ENCODE results near the gene TRIM9. TPM values are rescaled to one million over a fixed set of nuclear protein-coding genes. Genes with fewer than 3 reads are reported as not detected.

The TRIM9 gene
- total and polyA plus RNA-seq, 9 of the 15 experiments (the other 6 are each of a cell fraction or from before 2014, with no cell fraction given): 0.03 to 0.15 (median 0.04) TPM; not detected in 4

DNA sequence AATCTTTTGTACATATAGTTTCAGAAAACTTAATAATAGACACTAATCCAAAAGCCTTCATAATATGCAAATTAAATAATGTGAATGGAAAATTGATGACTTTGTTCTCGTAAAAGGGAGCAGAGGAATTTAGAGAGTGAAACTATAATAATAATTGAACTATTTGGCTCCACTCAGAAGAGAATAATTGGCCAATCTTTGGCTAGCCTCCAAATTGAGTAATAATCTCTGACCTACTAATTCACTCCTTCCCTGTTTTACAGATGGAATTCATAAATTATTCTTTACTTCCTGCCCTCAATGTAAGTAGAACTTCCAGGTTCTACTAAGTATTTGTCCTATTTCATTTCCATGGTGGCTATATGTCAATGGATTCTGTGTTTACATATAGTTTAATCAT, 15.8 kb downstream of the TRIM9 start (continued):
- TF ChIP-seq, protein P1, sequence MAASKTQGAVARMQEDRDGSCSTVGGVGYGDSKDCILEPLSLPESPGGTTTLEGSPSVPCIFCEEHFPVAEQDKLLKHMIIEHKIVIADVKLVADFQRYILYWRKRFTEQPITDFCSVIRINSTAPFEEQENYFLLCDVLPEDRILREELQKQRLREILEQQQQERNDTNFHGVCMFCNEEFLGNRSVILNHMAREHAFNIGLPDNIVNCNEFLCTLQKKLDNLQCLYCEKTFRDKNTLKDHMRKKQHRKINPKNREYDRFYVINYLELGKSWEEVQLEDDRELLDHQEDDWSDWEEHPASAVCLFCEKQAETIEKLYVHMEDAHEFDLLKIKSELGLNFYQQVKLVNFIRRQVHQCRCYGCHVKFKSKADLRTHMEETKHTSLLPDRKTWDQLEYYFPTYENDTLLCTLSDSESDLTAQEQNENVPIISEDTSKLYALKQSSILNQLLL (CRISPR knock-in tag; IDR thresholded peaks at IDR 0.05; ENCODE audit: borderline replicate concordance): no peak
- TF ChIP-seq TAF15 (IDR thresholded peaks at IDR 0.05; ENCODE audit: low read depth, low read length): no peak
- TF ChIP-seq ZNF175 (CRISPR knock-in tag; IDR thresholded peaks at IDR 0.05; ENCODE audit: low read depth): no peak
- no peak for TF ChIP-seq ILF3 (IDR thresholded peaks at IDR 0.05; ENCODE audit: borderline replicate concordance)
- no peak for TF ChIP-seq BRD4 (IDR thresholded peaks at IDR 0.05)
- TF ChIP-seq EHMT2 (IDR thresholded peaks at IDR 0.05): no peak
- no peak for TF ChIP-seq TCF7 (IDR thresholded peaks at IDR 0.05; ENCODE audit: borderline replicate concordance)
- TF ChIP-seq KLF16 (IDR thresholded peaks at IDR 0.05): no peak
- TF ChIP-seq XRCC5 (IDR thresholded peaks at IDR 0.05; ENCODE audit: low read depth, low read length): no peak

DNA sequence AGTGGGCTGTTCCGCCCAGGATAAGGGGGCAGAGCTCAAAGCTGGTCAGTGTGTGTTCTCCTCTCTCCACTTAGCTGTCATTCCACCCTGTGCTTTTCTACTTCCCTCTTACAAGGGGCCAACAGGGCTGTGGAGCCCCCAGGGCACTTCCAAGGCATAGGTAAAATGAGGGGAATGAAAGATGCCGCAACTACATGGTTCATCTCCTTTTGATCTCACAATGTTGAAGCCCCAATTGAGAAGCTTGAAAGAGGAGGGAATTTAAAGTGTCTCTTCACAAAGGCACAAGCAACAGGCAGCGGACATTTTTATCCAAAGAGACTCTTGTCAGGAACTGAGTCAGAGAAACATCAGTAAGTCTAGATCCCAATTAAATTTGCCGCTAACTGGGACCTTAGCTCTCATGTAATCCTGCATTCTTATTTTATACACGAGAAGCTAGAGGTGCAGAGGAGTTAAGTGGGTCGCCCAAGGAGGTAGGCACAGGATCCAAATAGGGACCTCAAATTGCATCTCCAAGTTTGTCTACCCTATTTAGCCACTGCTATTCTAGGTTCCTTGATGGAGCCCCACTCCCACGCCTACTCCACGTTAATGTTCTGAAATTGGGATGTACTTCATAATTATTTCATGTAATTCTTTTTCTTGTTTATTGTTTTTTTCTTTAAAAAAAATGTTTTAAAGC, 20.1 kb downstream of the TRIM9 start:
- DNase-seq (ENCODE audit: extremely low read depth in 1 of 4, low spot score in 3 of 4) (no peak), FAIRE-seq (no peak), ATAC-seq (no peak)
- Histone ChIP-seq H3K4me3 (no peak overlapping the region), H2AFZ (ENCODE audit: low read depth, low read length) (no peak overlapping the region), H4K20me1 (replicated peaks; ENCODE audit: control insufficient read depth, insufficient read depth, low read length) (no peaks in the 10 kb centered on the region), H3K36me3 (ENCODE audit: control insufficient read depth, insufficient read depth, low read length) (no peaks in the 10 kb centered on the region), H3K4me2 (ENCODE audit: insufficient read depth, low read length) (no peak overlapping the region), H3K27ac (ENCODE audit: extremely low read depth, low read depth, low read length) (no peak overlapping the region), H3K9me1 (ENCODE audit: control insufficient read depth, insufficient read depth, low read length) (no peaks in the 10 kb centered on the region), H3K9me3 (replicated peaks; ENCODE audit: control insufficient read depth, insufficient read depth, low read depth, low read length) (no peaks in the 10 kb centered on the region), H3K4me1 (replicated peaks in 1 of 2; ENCODE audit: control insufficient read depth in 2 of 2, insufficient read depth in 2 of 2, low read length in 2 of 2) (no peaks in the 10 kb centered on the region), H3K9ac (ENCODE audit: insufficient read depth in 1 of 2, low read depth in 2 of 2, low read length in 2 of 2) (no peak overlapping the region), H3K27me3 (ENCODE audit: control insufficient read depth in 2 of 2, insufficient read depth in 2 of 2, low read length in 2 of 2) (no peaks in the 10 kb centered on the region; a peak in 1 of 5 replicates), H3K79me2 (ENCODE audit: control insufficient read depth, insufficient read depth, low read length) (no peaks in the 10 kb centered on the region)
- in situ Hi-C loops (cut with MboI) (no loop called here), intact Hi-C loops (cut with micrococcal nuclease) (no loop called here)
- ChIA-PET CTCF (ENCODE audit: low intra/inter-chr PET ratio) (no interaction called here), POLR2A (no interaction called here)
- WGBS (ENCODE audit: insufficient coverage, low coverage, missing lambda C conversion rate): 1% methylated on average over 7 of the region's 8 CpGs
- no peak for TF ChIP-seq STAT5B (CRISPR knock-in tag; IDR thresholded peaks at IDR 0.05)
- no peak for TF ChIP-seq KLF13 (tag; IDR thresholded peaks at IDR 0.05; ENCODE audit: borderline replicate concordance, low read depth)
- TF ChIP-seq, protein P2, sequence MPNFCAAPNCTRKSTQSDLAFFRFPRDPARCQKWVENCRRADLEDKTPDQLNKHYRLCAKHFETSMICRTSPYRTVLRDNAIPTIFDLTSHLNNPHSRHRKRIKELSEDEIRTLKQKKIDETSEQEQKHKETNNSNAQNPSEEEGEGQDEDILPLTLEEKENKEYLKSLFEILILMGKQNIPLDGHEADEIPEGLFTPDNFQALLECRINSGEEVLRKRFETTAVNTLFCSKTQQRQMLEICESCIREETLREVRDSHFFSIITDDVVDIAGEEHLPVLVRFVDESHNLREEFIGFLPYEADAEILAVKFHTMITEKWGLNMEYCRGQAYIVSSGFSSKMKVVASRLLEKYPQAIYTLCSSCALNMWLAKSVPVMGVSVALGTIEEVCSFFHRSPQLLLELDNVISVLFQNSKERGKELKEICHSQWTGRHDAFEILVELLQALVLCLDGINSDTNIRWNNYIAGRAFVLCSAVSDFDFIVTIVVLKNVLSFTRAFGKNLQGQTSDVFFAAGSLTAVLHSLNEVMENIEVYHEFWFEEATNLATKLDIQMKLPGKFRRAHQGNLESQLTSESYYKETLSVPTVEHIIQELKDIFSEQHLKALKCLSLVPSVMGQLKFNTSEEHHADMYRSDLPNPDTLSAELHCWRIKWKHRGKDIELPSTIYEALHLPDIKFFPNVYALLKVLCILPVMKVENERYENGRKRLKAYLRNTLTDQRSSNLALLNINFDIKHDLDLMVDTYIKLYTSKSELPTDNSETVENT (CRISPR knock-in tag; IDR thresholded peaks at IDR 0.05): no peak
- TF ChIP-seq, protein P3, sequence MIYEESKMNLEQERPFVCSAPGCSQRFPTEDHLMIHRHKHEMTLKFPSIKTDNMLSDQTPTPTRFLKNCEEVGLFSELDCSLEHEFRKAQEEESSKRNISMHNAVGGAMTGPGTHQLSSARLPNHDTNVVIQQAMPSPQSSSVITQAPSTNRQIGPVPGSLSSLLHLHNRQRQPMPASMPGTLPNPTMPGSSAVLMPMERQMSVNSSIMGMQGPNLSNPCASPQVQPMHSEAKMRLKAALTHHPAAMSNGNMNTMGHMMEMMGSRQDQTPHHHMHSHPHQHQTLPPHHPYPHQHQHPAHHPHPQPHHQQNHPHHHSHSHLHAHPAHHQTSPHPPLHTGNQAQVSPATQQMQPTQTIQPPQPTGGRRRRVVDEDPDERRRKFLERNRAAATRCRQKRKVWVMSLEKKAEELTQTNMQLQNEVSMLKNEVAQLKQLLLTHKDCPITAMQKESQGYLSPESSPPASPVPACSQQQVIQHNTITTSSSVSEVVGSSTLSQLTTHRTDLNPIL (CRISPR knock-in tag; IDR thresholded peaks at IDR 0.05): no peak
- TF ChIP-seq U2AF2 (optimal IDR thresholded peaks at IDR 0.05; ENCODE audit: low read depth, low read length): no peak
- no peak for TF ChIP-seq ZNF436 (CRISPR knock-in tag; IDR thresholded peaks at IDR 0.05)
- TF ChIP-seq E2F3 (CRISPR knock-in tag; IDR thresholded peaks at IDR 0.05): no peak
- no peak for TF ChIP-seq TOE1 (IDR thresholded peaks at IDR 0.05; ENCODE audit: borderline replicate concordance)
- no peak for TF ChIP-seq TOE1 (CRISPR knock-in tag; IDR thresholded peaks at IDR 0.05; ENCODE audit: borderline replicate concordance, low read depth)
- no TSS peak for BruUV-seq (replicated peaks)

All from K562 (cell line).